HG03460 (cell line): ENCODE measurements around the gene CLDN4.
"Not testable (repeated sequence)": the region's sequence is repeated elsewhere in the genome, so short reads cannot be mapped to it uniquely, and the experiment has no call there.

ENCODE experiments used
- ATAC-seq: cut with Tn5 transposase; IDR thresholded peaks from one replicate; pipeline ENCODE4 v1.9.1; 2021; ENCODE audit not compliant: unreplicated experiment

Gene CLDN4

DNA sequence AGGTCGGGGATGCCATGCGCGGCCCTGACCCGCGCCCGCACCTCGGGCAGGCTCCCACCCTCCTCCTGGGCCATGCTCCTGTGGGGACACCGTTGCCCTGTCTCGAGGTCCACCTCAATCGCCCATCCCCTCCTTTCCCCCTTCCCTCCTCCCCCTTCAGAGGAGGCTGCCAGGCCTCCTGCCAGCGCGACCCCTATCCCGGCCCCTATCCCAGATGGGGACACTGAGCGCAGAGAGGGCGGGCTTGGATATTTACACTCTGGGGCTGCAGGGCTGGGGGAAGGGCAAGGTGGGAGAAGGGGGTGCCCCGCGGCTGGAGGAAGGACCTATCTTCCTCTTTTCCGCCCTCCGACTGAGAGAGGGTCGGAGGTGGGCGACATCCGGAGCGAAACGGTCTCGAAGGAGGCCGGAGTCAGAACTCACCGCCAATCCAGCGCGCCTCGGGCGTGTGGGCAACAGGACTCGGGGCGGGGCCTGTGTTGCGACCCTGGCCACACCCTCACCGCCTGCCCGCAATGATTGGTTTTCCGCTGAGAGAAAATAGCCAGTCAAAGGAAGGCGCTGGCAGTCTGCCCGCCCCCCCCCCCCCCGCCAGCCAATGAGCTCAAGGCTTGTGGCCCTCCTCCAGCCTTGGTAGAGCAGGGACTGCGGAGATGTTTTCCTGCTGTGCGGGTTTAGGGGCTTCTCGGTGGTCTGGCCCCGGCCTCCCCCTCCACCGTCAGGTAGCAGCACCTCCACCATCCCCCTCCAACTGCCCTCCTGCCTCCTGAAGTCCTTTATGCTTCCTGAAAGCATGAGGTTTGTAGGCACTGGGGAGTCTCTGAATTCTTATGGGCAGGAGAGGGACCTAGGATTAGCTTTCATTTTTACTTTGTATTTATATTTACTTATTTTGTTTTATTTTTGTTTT is 11.5 kb downstream of the CLDN4 start, which contains the start of gene METTL27:
Gene METTL27, minus strand, starts transcription at position 450 of the 910 bp plus-strand sequence. Its CDS starts 376 bp downstream, at position 74.
- peak; percentile 94 for ATAC-seq

- no peak for ATAC-seq
These were observed 13.3 kb downstream of the CLDN4 start for GRCh38 chr7:73844131-73844547.

GRCh38 chr7:73844848-73845460 is 14.2 kb downstream of the CLDN4 start:
- no peak for ATAC-seq

GRCh38 chr7:73845701-73846195 is 15.0 kb downstream of the CLDN4 start:
- ATAC-seq = not testable (repeated sequence)

GRCh38 chr7:73847941-73848723 is 17.3 kb downstream of the CLDN4 start:
- no peak for ATAC-seq

GRCh38 chr7:73850781-73851207 is 20.0 kb downstream of the CLDN4 start:
- no peak for ATAC-seq

DNA sequence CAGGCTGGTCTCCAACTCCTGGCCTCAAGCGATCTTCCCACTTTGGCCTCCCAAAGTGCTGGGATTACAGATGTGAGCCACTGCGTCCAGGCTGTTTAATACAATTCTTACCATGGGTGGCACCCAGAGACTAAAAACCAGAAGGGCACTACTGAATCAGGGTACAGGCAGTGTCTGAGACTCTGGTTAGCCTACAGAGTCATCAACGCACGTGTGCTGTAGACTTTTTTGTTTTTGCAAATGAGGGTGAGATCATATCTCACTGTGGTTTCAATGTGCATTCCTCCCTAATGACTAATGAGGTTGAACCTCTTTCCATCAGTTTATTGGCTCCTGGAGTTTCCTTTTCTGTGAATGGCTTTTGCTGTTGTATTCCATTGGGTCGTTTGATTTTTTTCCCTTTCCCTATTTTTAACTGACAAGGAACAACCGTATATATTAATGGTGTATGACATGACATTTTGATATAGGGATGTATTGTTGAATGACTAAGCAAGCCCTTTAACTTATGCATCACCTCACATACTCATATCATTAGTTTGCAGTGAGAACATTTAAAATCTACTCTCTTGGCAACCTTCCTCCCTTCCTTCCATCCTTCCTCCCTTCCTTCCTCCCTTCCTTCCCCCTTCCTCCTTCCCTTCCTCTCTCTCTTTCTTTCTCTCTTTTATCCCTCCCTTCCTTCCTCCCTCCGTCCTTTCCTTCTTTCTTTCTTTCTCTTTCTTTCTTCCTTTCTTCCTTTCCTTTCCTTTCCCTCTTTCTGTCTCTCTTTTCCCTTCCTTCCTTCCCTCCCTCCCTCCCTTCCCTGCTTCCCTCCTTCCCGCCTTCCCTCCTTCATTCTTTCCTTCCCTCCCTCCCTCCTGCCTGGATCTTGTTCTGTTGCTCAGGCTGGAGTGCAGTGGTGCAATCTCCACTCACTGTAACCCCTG is 20.9 kb downstream of the CLDN4 start:
- ATAC-seq = peak; percentile 72

- no peak for ATAC-seq
These were observed 21.7 kb downstream of the CLDN4 start for GRCh38 chr7:73852500-73852899.

DNA sequence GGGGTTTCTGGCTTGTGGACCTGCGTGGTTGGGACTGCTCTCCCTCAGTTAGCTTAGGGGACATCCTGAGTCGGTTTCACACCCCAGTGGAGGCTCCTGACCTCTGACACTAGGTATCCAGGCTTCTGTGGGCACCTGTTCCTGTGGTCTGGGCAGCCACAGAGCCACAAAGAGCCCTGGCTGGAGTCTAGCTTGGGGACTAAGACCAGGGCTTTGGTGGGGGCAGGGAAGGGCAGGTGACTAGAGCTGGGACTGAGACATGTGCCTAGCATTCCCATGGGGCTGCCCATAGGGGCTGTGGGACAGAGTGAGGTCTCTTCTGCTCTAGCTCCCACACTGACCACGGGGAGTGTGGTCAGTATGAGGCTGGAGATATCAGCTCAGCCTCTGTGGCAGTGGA is 26.1 kb downstream of the CLDN4 start:
- ATAC-seq = no peak

- ATAC-seq = no peak
These were observed 28.0 kb downstream of the CLDN4 start for GRCh38 chr7:73858807-73859206.

DNA sequence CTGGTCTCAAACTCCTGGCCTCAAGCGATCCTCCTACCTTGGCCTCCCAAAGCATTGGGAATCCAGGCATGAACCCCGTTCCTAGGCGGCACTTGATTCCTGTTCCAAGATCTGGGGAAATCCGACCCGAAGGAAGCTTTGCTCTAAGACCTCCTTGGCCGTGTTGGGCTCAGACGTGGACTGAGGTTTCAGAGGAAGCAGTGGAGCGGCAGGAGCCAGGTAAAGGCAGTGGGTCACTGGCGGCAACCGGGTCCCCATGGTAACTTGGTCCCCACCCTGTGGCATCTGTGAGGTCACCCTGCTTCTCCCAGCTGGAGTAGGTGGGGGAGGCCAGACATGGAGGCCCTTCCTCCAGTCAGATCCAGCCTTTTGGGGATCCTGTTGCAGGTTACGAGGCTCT is 30.1 kb downstream of the CLDN4 start, which contains the start of gene TMEM270:
Gene TMEM270, plus strand, starts transcription at position 301 of the 400 bp plus-strand sequence. Its CDS starts 36 bp downstream, at position 337.
- ATAC-seq = no peak

DNA sequence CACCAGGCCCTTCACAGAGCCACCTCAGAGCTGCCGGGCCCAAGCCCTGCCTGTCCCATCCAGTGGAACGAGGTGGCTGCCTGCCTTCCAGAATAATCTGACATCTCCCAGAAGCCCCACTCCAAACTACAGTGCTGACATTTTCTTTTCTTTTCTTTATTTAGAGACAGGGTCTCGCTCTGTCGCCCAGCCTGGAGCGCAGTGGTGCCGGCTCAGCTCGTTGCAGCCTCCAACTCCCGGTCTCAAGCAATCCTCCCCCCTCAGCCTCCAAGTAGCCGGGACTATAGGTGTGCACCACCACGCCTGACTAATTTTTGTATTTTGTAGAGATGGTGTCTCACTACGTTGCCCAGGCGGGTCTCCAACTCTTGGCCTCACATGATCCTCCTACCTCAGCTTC is 30.5 kb downstream of the CLDN4 start:
- no peak for ATAC-seq

DNA sequence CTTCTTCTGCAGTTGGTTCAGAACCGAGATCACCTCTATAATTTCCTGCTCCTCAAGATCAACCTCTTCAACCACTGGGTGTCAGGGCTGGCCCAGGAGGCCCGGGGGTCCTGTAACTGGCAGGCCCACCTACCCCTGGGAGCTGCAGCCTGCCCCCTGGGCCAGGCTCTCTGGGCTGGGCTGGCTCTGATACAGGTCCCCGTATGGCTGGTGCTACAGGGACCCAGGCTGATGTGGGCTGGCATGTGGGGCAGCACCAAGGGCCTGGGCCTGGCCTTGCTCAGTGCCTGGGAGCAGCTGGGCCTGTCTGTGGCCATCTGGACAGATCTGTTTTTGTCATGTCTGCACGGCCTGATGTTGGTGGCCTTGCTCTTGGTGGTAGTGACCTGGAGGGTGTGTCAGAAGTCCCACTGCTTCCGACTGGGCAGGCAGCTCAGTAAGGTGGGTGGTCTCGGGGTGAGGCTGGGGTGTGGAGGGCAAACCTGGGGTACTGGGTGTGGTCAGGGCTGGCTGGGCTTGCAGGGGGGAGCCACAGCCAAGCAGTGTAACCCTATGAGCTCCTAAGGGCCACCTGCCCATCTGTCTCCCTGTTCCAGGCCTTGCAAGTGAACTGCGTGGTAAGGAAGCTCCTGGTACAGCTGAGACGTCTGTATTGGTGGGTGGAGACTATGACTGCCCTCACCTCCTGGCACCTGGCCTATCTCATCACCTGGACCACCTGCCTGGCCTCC is 34.4 kb downstream of the CLDN4 start:
- no peak for ATAC-seq

- ATAC-seq = no peak
These were observed 35.1 kb downstream of the CLDN4 start for GRCh38 chr7:73865738-73866445.

DNA sequence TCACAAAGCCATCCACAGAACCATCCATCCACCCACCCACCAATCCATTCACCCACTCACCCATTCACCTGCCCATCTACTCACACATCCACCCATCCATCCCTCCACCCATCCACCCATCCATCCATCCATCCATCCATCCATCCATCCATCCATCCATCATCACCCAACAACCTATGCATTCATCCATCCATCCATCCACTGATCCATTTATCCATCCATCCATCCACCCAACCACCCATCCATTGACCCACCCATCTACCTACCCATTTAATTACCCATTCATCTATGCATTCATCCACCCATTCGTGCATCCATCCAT is 35.6 kb downstream of the CLDN4 start:
- no peak for ATAC-seq

DNA sequence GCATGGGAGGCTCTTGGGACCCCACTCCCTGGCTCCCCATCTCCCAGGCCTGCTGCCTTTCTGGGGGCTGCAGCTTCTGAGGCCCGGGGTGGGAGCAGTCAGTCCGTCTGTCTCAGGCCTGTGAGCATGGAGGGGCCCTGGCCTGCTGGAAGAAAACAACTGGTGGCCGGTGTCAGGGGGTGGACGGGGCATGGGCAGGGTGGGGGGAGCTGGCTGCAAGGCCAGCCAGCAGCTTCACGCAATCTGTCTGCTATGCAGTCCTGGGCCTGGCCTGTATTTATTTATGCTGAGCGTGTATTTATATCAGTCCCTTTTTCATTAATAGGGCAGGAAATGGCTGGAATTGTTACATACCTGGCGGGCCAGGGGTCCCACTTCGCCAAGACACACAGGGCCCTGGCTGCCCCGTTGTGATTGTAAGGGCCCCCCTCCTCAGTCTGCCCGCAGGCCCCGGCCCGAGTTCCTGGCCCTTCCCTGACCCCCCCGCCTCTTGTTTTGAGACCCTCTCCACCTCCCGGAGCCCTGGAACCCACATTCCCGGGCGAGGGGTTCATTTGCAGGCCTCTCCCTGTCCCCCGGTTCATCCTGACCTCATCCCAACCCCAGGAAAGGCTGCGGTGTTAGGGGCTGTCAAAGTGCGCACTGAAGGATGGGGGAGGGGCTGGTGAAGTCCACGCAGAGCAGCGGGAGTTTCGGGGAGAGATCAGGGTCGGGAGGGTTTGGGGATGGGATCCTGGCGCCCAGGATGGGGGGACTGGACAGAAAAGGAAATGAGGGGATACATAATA is 38.4 kb downstream of the CLDN4 start:
- no peak for ATAC-seq

DNA sequence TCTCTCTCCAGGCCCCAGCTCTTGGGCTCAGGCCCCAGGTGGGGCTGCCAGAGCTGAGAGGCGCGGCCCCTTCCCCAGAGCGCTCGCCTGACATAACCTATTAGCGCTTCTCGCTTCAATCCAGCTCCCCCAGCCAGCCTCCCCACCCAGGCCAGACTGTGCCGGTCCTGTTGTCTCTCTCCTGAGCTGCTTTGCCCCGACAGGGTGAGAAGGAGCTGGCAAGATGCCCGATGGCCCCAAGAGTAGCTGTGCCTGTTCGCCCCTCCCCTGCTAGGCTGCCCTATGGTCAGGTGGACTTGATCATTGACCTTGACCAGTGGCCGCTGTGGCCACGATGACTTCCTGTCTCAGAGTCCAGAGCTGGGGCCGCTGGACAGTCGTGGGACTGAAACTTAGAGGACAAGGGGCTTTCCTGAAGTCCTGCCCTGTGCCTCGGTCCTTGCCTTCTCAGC is 39.3 kb downstream of the CLDN4 start:
- no peak for ATAC-seq
